ENCODE data around the gene NNAT. TPM values are rescaled to one million over a fixed set of nuclear protein-coding genes. Genes with fewer than 3 reads are reported as not detected.

The NNAT gene
- total and polyA plus RNA-seq, 4 donors = 0.98 to 20.6 (median 8.2) TPM

- H3K4me1 ChIP-seq (ENCODE audit: control insufficient read depth in 5 of 5, insufficient read depth in 5 of 5, low read length in 5 of 5) = peaks cover 6 to 18% (median 7%) of the 10 kb centered on the region in 5 donors
- no peaks in the 10 kb centered on the region for H3K27me3 ChIP-seq (ENCODE audit: control insufficient read depth in 3 of 3, insufficient read depth in 3 of 3, low read length in 2 of 3)
- DNase-seq (no peak), ATAC-seq (ENCODE audit: insufficient read depth, low FRiP score) (no peak)
- no peak overlapping the region for H3K27ac ChIP-seq (ENCODE audit: low read depth in 1 of 2, low read length in 1 of 2)
- no peaks in the 10 kb centered on the region for H3K36me3 ChIP-seq (ENCODE audit: control insufficient read depth in 4 of 4, insufficient read depth in 4 of 4, low read length in 4 of 4)
- 57 to 75% methylated on average over 2 of the region's 2 CpGs for WGBS, 2 donors
- no peak overlapping the region for H3K9ac ChIP-seq (ENCODE audit: insufficient read depth in 1 of 2, low read length in 2 of 2)
- no peaks in the 10 kb centered on the region for H3K9me3 ChIP-seq (ENCODE audit: control insufficient read depth in 4 of 4, insufficient read depth in 3 of 4, low read length in 3 of 4)
- TF ChIP-seq CTCF (IDR thresholded peaks at IDR 0.05; ENCODE audit: control extremely low read depth, extremely low read depth) = no peak
- no peak overlapping the region for H3K4me3 ChIP-seq
These were observed 9.6 kb downstream of the NNAT start for GRCh38 chr20:37530696-37531095.

GRCh38 chr20:37531856-37532255 is 10.8 kb downstream of the NNAT start:
- WGBS, 2 donors = 92 to 95% methylated on average over 3 of the region's 3 CpGs
- no peaks in the 10 kb centered on the region for H3K36me3 ChIP-seq (ENCODE audit: control insufficient read depth in 4 of 4, insufficient read depth in 4 of 4, low read length in 4 of 4)
- peaks cover 0 to 7% (median 3%) of the 10 kb centered on the region in 5 donors for H3K4me1 ChIP-seq (ENCODE audit: control insufficient read depth in 5 of 5, insufficient read depth in 5 of 5, low read length in 5 of 5)
- H3K9ac ChIP-seq (ENCODE audit: insufficient read depth in 1 of 2, low read length in 2 of 2) = no peak overlapping the region
- no peak overlapping the region for H3K27ac ChIP-seq (ENCODE audit: low read depth in 1 of 2, low read length in 1 of 2)
- no peaks in the 10 kb centered on the region for H3K27me3 ChIP-seq (ENCODE audit: control insufficient read depth in 3 of 3, insufficient read depth in 3 of 3, low read length in 2 of 3)
- ATAC-seq (ENCODE audit: insufficient read depth, low FRiP score) (no peak), DNase-seq (no peak)
- no peak overlapping the region for H3K4me3 ChIP-seq
- no peaks in the 10 kb centered on the region for H3K9me3 ChIP-seq (ENCODE audit: control insufficient read depth in 4 of 4, insufficient read depth in 3 of 4, low read length in 3 of 4)
- TF ChIP-seq CTCF (IDR thresholded peaks at IDR 0.05; ENCODE audit: control extremely low read depth, extremely low read depth) = no peak

GRCh38 chr20:37533154-37533715 is 12.2 kb downstream of the NNAT start:
- DNase-seq = no peak
- Histone ChIP-seq H3K27ac (ENCODE audit: low read depth in 1 of 2, low read length in 1 of 2) (no peak overlapping the region), H3K36me3 (ENCODE audit: control insufficient read depth in 4 of 4, insufficient read depth in 4 of 4, low read length in 4 of 4) (no peaks in the 10 kb centered on the region), H3K4me3 (no peak overlapping the region), H3K27me3 (ENCODE audit: control insufficient read depth in 3 of 3, insufficient read depth in 3 of 3, low read length in 2 of 3) (no peaks in the 10 kb centered on the region), H3K9me3 (ENCODE audit: control insufficient read depth in 4 of 4, insufficient read depth in 3 of 4, low read length in 3 of 4) (no peaks in the 10 kb centered on the region), H3K4me1 (ENCODE audit: control insufficient read depth in 5 of 5, insufficient read depth in 5 of 5, low read length in 5 of 5) (peaks cover 0 to 6% (median 2%) of the 10 kb centered on the region in 5 donors), H3K9ac (ENCODE audit: insufficient read depth in 1 of 2, low read length in 2 of 2) (no peak overlapping the region)
- TF ChIP-seq CTCF (IDR thresholded peaks at IDR 0.05; ENCODE audit: control extremely low read depth, extremely low read depth) = no peak
- no peak for ATAC-seq (ENCODE audit: insufficient read depth, low FRiP score)
- 47 to 63% methylated on average over 2 of the region's 2 CpGs for WGBS, 2 donors

All from lung (tissue), 12 donors.